ENCODE data around the gene ERF.

Gene ERF

GRCh38 chr19:42287017-42287826 lies 32.3 kb upstream of the ERF start:
- no peak for DNase-seq (ENCODE audit: low read depth)

- no peak for DNase-seq (ENCODE audit: low read depth)
Observed at GRCh38 chr19:42286349-42287016, 31.6 kb upstream of the ERF start.

DNA sequence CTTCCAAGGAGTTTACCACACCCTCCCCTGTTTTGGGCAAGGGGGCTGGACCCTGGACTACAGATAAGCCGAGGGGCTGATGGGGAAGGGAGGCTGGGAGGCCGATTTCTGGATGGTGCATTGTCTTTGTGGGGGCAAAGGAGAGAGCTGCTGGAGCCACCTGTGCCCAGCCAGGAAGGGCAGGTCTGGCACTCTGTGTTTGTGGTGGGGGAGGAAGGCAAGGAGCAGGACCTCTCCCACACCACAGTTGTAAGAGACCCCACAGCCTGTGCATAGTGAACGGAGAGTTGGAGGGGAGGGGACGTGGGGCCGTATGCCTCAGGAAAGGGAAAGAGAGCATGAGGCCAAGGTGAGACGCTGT lies 31.0 kb upstream of the ERF start:
- DNase-seq (ENCODE audit: low read depth) = no peak

DNA sequence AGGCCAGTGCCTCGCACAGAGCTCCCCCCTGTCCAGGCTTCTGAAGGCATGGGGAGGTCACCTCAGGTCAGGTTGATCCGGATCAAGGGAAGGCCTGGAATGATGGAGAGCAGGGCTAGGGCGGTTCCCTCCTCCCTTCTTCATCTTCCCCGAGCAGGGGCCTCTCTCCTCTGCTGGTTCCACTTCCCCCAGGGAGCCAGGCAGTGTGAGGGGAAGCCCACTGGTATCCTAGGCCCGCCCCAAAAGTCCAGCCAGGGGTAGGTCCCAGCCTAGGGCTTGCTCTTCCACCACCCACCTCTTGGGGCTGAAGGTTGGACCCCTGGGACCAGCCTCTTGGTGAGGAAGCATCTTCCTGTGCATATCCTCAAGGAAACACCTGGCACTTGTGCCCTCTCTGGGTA lies 30.6 kb upstream of the ERF start:
- DNase-seq (ENCODE audit: low read depth) = no peak

DNA sequence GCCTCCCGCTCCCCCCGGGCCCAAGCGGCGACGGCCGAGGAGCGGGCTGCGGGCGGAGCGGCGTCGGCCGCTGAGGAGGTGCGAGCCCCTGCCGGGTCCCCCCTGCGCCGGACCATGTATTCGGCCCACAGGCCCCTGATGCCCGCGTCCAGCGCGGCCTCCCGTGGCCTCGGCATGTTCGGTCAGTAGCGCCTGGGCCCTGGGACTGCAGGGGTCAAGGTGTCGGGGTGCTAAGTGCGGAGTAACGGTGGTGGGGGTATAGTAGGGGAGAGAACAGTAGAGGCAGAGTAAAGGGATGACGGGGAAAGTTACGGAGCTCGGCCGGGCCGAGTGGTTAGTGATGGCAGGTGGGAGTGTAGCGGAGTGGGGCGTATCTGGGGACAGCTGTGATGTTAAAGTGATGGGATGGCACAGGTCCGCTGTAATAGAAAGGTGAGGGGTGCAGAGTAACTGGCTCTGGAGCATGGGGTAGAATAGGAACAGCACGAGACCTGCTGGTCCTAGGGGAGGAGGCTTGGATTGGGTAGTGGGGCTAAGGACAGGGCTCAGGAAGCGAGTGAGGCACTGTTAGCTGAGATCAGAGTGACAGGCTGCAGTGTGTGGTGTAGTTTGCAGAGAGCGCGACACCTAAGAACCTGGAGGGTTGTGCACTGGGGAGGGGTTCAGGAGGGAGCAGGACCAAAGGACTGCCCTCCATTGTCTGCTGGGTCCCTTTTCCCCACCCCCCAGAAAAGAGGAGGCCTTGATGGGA lies 29.8 kb upstream of the ERF start:
- no peak for DNase-seq (ENCODE audit: low read depth)

DNA sequence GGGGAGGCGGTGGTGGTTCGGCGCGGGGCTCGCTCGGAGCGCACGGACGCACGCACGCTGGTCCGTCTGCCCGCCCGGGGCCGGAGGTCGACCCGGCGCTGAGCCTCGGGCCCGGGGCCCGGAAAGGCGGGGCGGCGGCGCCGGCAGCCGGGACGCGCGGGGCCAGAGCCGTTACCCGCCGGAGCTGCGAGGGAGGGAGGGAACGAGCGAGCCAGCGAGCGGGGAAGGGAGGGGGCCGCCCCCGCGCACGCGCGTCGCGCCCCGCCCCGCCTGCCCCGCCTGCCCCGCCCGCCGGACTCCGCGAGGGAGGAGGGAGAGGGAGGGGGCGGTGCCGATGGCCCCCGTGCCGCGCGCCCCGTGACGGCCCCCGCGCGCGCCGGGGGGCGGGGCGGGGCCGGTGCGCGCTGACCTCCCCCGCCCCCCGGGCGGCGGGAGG lies 29.2 kb upstream of the ERF start:
- DNase-seq (ENCODE audit: low read depth) = peak; percentile 80

DNA sequence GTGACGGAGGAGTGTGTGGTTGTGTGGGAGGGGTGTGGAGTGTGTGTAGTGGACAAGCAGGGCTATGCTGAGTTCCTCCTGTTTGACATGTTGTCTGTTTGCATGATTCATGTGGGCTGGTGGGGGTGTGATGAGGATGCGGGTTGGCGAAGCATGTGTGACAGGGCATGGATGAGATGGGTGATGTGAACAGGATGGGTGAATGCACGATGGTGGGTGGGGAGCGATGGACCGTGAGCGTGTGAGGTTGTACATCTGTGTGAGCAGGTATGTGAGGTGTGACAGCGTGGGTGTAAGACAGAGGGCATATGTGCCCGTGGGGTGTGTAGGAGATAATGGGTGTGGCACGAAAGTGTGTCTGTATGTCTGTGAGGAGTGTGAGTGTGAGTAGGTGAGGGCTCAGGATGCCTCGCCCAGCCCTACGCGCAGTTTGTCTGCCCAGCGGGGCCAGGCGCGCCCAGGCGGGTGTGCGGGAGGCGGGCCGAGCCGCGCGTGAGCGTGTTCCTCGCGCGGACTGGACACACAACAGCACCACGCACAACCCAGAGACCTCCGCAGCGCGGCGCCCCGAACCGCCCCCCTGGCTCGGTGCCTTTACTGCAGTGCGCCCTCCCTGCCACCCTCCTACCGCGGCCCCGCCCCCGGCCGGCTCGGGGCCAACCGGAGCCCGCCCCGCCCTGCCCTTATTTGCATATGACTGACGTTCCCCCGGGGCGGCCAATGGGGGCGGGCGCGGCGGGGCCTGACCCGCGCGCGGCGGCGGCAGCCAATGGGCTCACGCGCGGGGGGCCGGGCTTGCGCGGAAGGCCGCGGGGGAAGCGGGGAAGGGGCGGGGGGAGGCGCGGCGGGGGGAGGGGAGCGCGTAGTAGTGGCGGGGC lies 28.5 kb upstream of the ERF start:
- peak; percentile 96 for DNase-seq (ENCODE audit: low read depth)

DNA sequence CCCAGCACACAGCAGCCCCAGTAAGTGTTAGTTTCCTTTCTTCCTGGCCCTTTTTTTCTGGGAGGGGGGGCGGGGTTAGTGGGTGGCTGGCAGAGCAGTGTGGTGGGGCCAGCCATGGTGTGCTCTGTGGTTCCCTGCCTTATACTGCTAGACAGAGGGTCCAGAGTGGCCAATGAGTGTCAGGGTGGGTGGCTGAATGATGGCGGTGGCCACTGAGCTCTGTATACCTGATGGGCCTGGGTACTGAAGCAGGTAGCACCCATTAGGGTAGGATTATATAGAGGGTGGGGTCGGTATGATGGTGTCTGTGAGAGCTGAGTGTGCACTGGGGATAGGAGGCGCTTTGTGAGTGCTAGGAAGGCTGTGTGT lies 27.9 kb upstream of the ERF start:
- DNase-seq (ENCODE audit: low read depth) = no peak

DNA sequence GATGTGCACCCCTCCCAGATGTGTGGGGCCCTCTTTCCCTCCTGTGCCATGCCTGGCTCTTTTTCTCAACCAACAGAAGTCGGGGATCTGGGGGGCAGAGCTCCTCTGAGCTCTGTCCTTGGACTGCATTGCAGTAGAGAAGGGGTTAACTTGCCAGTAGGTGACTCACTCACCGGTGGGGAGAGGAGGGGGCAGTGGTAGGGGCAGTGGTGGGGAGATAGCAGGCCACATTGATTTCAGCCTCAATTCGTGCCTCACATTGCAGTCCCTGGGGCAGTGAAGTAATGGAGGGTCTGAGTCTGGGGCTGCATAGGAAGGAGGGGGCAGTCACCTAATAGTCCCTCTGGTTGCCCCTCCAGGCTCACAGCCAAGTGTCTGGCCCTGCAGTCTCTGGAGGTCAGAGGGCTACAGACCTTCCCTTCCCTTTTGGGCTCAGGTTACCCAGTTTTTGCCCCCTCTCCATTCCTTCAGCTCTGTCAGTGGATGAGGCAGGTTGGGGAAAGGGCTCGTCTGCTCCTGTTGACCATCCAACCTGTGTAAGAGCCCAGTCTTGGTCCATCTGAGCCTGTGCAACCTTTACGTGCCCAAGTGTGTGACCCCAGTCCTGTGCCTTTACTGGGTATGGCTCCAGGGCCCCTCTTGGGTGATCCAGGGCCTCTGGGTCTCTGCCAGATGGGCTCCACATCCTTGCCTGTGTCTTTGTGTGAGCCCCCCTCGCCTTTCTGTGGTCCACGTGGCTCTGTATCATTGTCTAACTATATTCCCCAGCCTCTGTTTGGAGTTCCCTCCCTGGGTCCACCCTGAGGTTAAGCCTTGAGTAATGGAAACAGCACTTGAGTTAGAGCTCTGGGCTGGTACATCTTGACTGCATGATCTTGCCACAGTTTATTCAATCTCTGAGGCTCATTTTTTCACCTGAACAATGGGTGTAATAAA lies 27.2 kb upstream of the ERF start:
- DNase-seq (ENCODE audit: low read depth) = no peak

DNA sequence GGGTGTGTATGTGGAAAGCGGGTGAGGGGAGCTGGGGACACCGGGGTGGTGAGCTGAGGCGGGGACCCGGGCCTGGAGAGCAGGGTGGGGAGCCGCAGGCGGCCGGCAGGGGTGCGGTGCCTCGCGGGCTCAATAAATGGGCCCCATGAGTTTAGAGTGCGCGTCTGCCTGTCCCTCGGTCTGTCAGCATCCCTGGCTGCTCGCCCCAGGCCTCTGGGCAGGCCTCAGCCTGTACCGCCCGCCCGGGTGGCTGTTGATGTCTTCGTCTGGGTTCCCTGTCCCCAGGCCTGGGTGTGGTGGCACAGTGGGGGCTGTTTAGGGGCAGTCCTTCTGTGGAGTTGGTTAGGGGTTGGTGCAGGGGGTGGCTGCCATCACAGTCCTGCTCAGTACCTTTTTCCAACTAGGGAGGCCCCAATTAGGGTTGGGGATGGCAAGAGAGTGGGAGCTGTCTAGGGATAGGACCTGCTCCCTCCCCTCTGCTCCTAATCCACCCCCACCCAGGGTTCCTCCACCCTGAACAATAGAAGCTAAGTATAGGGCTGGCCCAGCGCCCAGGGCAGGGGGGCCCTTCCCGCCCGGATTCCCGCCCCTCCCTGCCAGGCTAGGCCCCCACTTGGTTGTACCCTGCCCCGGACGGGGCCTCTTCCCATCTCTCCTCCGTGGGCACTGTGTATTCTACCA lies 26.4 kb upstream of the ERF start:
- DNase-seq (ENCODE audit: low read depth) = no peak

DNA sequence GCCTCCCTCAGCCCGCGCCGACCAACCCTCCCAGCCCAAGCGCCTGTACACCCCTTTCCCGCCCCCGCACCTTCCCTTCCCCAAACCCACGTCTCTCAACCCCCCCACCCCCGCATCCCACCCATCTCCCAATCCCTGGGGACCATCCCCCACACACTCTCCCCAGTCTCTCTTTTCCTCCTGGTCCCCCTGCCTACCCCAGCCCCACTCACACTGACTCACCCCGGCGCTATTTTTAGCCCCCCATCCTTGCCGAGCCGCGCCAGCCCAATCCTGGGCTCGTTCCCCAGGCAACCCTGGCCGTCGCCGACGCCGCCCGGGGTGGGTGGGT lies 25.9 kb upstream of the ERF start:
- DNase-seq (ENCODE audit: low read depth) = peak; percentile 23

DNA sequence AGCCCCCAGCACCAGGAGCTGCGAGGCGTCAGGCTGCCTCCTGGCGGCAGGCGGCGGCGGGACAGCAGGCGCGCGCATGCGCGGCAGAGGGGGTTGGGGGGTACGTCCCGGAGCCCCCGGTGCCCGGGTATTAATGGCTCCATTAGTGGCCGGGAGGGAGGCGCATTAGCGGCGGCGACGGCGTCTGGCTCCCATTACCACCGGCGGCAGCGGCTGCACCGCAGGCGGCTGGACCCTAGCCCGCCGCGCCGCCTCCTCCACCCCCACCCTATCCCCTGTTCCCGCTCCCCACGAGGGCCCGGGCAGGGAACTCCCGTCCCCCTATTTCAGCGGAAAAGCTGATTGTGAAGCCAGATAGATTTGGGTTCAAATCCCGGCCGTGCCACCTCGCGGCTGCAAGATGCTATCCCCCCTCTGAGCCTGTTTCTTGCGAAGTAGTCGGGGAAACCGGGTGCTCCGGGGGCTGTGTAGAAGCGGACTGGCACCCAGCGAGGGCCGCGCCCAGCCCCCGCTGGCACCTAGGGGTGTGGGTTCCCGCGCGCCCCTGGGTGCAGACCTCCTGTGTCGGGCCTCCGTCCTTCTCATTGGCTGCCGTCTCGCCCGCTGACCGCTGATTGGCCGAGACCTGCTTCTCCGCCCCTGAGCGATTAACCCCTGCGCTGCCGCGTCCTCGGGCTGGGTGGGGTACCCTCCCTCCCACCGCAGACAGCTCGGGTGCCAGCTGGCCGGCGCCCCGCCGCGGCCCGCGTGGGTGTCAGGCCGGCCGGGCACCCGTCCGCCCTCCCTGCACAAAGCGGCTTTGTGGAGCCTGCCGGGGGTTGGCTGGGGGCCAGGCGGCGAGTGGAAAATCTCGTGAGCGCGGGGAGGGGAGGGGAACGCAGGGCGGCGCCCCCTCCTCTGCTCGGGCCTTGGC lies 25.2 kb upstream of the ERF start:
- DNase-seq (ENCODE audit: low read depth) = peak; percentile 80

- DNase-seq (ENCODE audit: low read depth) = no peak
Observed at GRCh38 chr19:42279155-42279901, 24.4 kb upstream of the ERF start.

DNA sequence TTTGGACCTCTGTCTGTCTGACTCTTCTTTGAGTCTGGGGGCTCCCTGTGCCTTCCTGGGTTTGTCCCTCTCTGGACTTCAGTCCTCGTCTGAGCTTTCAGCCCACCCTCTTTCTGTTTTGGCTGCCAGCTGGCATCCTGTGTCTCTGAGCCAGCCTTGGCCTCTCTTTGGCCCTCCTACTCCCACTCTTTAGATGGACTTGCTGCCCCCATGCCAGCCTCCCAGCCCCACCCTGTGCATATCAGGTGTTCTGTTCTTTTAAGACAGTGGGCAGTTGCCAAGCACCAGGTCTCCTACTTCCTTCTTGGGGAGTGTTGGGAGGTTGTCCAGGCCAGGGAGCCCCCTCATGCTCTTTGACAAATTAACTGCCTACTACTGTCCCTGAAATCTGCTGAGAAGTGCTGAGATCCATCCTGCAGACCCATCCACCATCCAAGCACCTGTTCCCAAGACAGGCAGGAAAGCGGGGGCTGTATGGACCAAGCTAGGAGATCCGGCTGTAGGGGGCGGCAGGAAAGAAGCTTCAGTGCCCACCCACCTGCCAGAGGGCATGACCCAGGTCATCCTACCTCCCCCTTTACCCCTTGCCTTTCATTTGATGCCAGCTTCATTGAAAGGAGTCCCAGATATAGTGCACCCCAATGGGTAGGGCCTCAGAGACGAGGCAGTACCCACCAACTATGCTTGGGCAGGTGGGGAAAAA lies 23.7 kb upstream of the ERF start:
- DNase-seq (ENCODE audit: low read depth) = no peak

DNA sequence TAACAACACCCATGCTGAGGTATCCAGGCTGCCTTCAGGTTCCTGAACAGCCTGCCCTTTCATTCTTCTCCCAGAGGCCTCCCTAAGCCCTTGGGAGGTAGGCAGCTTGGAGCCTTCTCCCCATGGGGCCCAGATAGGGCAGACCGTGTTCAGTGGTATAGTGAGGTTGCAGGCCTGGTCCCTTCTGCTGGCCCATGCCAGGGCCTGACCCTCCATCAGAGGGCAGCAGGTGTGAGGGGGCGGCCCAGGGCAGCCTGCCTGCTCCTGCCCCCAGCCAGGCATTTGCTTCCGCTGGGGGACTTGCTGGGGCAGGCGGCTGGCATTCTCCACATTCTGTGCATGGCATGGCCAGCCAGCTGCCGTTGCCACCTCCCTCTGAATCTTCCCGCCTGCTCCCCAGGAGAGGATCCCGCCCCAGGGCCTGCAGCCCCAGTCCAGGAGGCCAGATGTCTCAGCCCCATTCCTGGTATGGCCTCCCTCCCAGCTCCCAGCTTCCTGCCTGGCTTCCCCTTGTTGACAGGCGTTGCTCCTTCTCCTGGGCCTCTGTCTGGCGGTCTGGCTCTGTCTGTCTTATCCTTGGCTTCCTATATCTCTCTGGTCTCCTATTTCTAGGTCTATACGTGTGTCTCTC lies 23.0 kb upstream of the ERF start:
- no peak for DNase-seq (ENCODE audit: low read depth)

DNA sequence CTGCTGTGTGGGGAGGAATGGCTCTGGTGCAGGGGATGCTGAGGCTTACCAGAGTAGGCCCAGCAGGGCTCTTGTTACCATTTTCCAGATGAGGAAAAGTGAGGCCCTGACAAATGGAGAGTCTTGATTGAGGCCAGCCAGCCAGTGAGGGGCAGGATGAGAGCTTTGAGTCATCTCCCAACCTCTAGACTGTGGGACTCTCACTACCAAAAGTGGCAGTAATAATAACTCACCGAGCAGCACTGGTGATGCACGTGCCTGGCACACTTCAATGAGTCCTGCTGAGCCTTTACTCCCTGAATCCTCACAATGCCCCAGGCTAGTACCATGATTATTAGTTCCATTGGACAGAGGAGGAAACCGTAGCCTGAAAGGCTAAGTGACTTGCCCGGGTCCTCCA lies 21.9 kb upstream of the ERF start:
- no peak for DNase-seq (ENCODE audit: low read depth)

- DNase-seq (ENCODE audit: low read depth) = no peak
Observed at GRCh38 chr19:42276284-42276683, 21.4 kb upstream of the ERF start.

GRCh38 chr19:42275517-42275916 lies 20.6 kb upstream of the ERF start:
- no peak for DNase-seq (ENCODE audit: low read depth)
